Activated CD4-positive, alpha-beta T cell treated with anti-CD3 and anti-CD28 coated beads for 4 hours (primary cell): ENCODE data around the gene LIX1L.
A peak's percentile ranks its signal among the peaks of the same experiment; 100 is the strongest.

Experiments used
- DNase-seq, 2 donors: peaks; one replicate each; pipeline ENCODE4 v3.0.0-alpha.2; 2020

LIX1L gene

GRCh38 chr1:145985129-145985501 is 27.3 kb upstream of the LIX1L start:
- no peak for DNase-seq

DNA sequence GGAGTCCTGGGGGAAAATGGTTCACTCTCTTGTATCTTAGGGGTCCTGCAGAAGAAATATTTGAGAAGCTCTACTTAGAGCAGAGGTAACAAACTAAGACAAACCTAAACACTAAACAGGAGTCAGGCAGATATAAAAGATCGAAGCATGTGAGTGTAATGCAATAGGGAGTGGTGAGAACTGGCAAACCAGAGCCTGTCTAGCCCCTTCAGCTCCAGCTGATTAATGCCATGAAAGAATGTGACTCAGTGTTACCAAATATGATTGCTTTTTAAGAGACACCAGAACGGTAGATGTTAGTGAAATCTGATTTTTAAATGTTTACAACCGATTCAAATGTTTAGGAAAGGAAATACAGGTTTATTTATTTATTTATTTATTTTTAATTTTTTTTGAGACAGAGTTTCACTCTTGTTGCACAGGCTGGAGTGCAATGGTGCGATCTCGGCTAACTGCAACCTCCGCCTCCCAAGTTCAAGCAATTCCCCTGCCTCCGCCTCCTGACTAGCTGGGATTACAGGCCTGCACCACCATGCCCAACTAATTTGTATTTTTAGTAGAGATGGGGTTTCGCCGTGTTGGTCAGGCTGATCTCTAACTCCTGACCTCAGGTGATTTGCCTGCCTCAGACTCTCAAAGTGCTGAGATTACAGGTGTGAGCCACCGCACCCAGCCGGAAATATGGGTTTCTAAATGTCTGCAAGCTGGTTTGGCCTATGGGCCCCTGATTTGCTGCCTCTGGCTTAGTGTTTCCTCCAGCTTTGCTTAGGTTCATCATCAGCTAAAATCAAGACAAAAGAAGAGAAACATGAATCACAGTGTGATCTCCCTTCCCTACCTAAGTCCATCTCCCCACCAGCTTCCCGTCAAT is 26.4 kb upstream of the LIX1L start:
- no peak for DNase-seq

DNA sequence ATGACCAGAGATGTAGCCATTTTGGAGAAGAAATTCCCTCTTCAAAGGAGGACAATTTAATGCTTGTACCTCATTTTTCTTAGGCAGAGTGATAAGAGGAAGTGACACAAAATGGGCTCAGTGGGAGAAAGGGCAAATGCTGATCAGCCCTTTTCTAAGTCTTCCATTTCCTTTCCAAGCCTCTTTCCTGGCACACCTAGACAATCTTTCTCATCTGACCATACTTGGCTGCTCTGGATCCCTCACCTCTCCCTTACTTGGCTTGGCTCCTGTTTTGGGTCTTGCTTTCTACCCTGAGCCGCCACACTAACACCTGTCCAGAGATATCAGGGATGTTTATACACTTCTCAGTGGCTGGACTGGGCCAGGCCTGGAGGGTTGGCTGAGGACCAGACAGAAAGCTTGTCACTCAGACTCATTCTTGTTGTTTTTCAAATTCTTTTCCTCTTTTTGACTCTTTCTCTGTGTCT is 25.4 kb upstream of the LIX1L start:
- no peak for DNase-seq

- no peak for DNase-seq
These were observed 24.4 kb upstream of the LIX1L start for GRCh38 chr1:145982010-145982723.

DNA sequence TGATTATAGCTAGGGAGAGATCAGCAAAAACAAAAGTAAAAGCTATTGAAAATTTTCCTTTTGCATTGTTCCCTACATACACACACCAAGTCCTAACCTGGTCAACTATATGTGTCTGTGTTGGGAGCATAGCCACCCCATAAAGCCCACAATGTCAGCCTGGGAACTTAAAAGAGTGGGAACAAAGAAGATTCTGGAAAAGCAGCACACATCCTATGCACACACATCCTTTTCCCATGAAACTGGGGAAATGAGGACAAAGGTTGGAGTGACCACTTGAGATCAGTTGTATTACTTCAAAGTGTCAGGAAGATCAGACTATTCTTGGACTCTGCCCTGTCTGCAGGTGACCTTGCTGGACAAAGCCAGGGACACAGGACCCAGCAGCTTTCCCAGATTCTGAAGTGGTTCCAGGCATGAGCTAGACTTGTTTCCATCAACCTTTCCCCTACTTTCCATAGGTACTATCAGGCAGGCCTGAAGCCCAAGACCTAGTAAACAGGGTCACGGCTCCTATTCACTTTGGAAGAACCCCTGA is 22.7 kb upstream of the LIX1L start:
- DNase-seq: no peak

- no peak for DNase-seq
These were observed 22.1 kb upstream of the LIX1L start for GRCh38 chr1:145979746-145980456.

GRCh38 chr1:145978854-145979745 is 21.3 kb upstream of the LIX1L start:
- peak; percentile 72 to 73 for DNase-seq

DNA sequence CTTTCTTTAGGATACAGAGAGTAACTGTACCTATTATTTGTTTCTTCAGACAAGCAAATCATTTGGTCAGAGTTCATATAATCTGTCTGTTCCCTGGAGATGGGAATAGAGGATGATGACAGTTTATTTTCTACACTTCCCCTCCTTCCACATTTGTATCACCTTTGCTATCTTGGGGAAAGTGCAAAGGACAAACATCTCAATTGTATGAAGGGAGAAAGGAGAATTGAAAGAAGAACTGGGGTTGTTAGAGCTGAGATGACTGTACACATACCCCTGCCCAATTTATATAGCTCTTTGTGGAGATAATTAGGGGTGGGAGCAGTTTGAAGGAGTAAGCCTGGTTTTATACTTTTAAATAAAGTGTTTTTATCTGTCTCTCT is 20.6 kb upstream of the LIX1L start:
- no peak for DNase-seq

GRCh38 chr1:145977486-145978470 is 20.0 kb upstream of the LIX1L start:
- DNase-seq: peak; percentile 70 to 74

GRCh38 chr1:145977016-145977415 is 19.2 kb upstream of the LIX1L start:
- no peak for DNase-seq

- no peak for DNase-seq
These were observed 17.4 kb upstream of the LIX1L start for GRCh38 chr1:145975216-145975615.

DNA sequence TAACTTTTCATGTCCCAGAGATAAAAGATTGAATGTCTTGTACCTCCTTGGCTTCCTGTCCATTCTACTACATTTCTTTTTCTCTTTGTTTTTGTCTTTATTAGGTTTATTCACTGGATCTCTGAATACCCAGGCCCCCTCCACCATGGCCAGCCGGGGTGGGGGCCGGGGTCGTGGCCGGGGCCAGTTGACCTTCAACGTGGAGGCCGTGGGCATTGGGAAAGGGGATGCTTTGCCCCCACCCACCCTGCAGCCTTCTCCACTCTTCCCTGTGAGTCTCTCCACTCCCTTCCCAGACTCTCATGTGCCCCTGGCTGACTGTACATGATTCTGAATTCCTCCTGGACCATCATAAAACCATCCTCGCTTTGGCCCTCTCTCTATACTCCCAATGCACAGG is 16.9 kb upstream of the LIX1L start:
- DNase-seq: no peak

DNA sequence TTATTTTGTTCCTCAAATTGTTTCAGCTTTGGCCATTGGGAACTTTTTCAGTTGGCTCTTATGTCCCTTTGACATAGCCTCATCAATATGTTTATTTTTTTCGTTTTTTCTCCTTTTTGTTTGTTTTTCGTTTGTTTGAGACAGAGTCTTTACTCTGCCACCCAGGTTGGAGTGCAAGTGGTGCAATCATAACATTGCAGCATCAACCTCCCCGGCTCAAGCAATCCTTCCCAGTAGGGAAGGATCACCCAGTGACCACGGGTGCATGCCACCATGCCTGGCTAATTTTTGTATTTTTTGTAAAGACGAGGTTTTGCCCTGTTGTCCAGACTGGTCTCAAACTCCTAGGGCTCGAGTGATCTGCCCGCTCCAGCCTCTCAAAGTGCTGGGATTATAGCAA is 14.8 kb upstream of the LIX1L start:
- no peak for DNase-seq

- no peak for DNase-seq
These were observed 9.5 kb upstream of the LIX1L start for GRCh38 chr1:145967288-145967687.

- no peak for DNase-seq
These were observed 7.4 kb upstream of the LIX1L start for GRCh38 chr1:145965119-145965744.

- peak; percentile 86 to 90 for DNase-seq
These were observed 6.7 kb upstream of the LIX1L start, which contains the start of the genes ANKRD34A and POLR3GL for GRCh38 chr1:145964328-145965118. Gene ANKRD34A, minus strand, starts transcription at chr1:145964575. Its CDS starts 2,816 bp downstream, at chr1:145961759. Gene POLR3GL, plus strand, starts transcription at chr1:145964690. Its CDS starts 10,176 bp downstream, at chr1:145974866.

DNA sequence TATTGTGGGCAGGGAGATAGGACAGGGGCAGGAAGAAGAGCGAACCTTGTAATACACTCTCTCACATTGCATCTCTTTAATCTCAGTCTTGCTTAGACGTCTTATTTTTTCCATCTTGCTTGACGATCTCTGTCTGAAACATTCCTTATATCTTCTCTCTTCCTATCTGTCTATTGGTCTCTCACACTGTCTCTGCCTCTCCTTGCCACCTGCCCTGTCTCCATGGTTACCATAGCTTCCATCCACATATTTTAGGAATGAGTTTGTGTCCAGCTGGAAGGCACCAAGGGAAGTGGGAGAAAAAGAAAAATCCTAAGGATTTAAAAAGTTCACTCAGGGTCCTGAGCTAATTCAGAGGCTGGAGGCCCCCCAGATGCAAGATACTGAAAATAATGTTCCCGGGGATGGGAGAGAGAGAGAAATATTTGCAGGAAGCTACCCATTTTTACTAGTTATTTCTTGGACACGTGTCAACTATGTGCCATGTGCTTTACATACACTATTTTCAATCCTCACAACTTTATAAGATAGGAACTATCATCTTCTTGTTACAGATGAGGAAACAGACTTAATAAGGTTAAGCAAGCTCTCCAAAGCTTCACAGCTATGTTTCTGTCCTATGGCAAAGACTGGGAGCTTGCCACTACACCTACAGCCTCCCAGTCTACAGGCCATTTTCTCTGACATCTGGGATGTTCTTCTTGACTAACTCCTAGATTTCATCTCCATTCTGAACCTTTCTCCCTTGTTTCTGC is 5.6 kb upstream of the LIX1L start:
- no peak for DNase-seq
